ENCODE results near the gene CYP4A11.
"Not testable (repeated sequence)": the region's sequence is repeated elsewhere in the genome, so short reads cannot be mapped to it uniquely, and the experiment has no call there.

The CYP4A11 gene

GRCh38 chr1:46953847-46954246 lies 12.6 kb upstream of the CYP4A11 start:
- H3K9me3 ChIP-seq (ENCODE audit: insufficient read depth, low read length); H3K27me3 ChIP-seq (ENCODE audit: low read length); H2AFZ ChIP-seq (ENCODE audit: low read depth, low read length, severe bottlenecking); H3K79me2 ChIP-seq (ENCODE audit: insufficient read depth, low read length); H3K27ac ChIP-seq (ENCODE audit: low read depth, low read length); H3K9me2 ChIP-seq (replicated peaks; ENCODE audit: insufficient read depth, low read length); H3K4me2 ChIP-seq (ENCODE audit: low read depth, low read length, poor library complexity, severe bottlenecking); H3K36me3 ChIP-seq (ENCODE audit: low read length); H3F3A ChIP-seq (ENCODE audit: insufficient read depth); H4K20me1 ChIP-seq (ENCODE audit: low read depth, low read length); H3K4me3 ChIP-seq (ENCODE audit: insufficient read depth, low read length, poor library complexity, severe bottlenecking); H3K9ac ChIP-seq (ENCODE audit: low read length): not testable (repeated sequence)

- not testable (repeated sequence) for H3K9me2 ChIP-seq (replicated peaks; ENCODE audit: insufficient read depth, low read length); H2AFZ ChIP-seq (ENCODE audit: low read depth, low read length, severe bottlenecking); H3K27ac ChIP-seq (ENCODE audit: low read depth, low read length); H3K4me2 ChIP-seq (ENCODE audit: low read depth, low read length, poor library complexity, severe bottlenecking); H3K79me2 ChIP-seq (ENCODE audit: insufficient read depth, low read length); H3K9ac ChIP-seq (ENCODE audit: low read length); H3K9me3 ChIP-seq (ENCODE audit: insufficient read depth, low read length); H4K20me1 ChIP-seq (ENCODE audit: low read depth, low read length); H3K27me3 ChIP-seq (ENCODE audit: low read length); H3K36me3 ChIP-seq (ENCODE audit: low read length); H3F3A ChIP-seq (ENCODE audit: insufficient read depth); H3K4me3 ChIP-seq (ENCODE audit: insufficient read depth, low read length, poor library complexity, severe bottlenecking)
Measured at GRCh38 chr1:46949417-46949666, 8.1 kb upstream of the CYP4A11 start.

DNA sequence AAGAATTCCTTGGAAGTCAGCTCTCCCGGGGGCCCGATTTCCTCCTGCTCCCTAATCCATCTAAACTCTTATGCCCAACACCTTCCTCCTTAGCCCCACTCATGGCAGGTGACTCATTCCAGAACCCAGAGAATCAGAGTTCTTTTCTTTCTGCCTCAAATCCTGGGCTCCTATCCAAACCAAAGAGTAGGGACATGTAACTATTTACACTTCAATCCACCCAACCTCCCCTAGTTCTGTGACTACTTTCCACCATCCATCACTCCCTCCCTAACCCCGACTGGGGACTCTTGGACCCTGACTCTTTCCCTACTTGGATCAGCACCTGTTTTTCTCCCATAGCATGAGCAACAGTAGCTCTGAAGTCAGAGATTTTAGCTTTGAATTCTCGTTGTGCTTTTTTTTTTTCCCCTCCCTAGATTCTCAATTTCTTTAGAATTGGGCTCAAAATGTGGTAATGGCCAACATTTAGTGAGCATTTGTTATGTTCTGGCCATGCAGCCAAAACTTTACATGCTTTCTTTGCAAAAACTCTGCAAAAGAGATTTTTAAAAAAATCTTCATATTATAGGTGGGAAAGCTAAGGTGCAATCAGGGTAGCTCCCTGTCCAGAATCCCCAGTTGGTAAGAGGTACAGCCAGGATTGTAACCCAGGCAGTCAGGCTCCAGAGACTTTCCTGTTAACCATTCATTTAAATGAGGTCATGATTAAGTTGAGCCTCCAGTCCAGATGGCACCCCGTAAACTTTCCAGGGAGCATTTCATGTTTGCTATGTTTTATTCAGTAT lies 7.5 kb upstream of the CYP4A11 start:
- no peak for TF ChIP-seq CTCF (IDR thresholded peaks at IDR 0.05; ENCODE audit: insufficient read depth, low read length, poor library complexity, severe bottlenecking)
- TF ChIP-seq EZH2phosphoT487 (conservative IDR thresholded peaks at IDR 0.05; ENCODE audit: low read length), result no peak
- H3K9ac ChIP-seq (ENCODE audit: low read length), result no peak overlapping the region
- no peaks in the 10 kb centered on the region for H4K20me1 ChIP-seq (ENCODE audit: low read depth, low read length)
- no peak overlapping the region for H3K4me2 ChIP-seq (ENCODE audit: low read depth, low read length, poor library complexity, severe bottlenecking)
- no peaks in the 10 kb centered on the region for H3K27me3 ChIP-seq (ENCODE audit: low read length)
- no peaks in the 10 kb centered on the region for H3K9me3 ChIP-seq (ENCODE audit: insufficient read depth, low read length)
- H3K4me3 ChIP-seq (ENCODE audit: insufficient read depth, low read length, poor library complexity, severe bottlenecking), result no peak overlapping the region
- no peaks in the 10 kb centered on the region for H3F3A ChIP-seq (ENCODE audit: insufficient read depth)
- no peak overlapping the region for H2AFZ ChIP-seq (ENCODE audit: low read depth, low read length, severe bottlenecking)
- H3K27ac ChIP-seq (ENCODE audit: low read depth, low read length), result no peak overlapping the region
- no peaks in the 10 kb centered on the region for H3K36me3 ChIP-seq (ENCODE audit: low read length)
- H3K79me2 ChIP-seq (ENCODE audit: insufficient read depth, low read length), result no peaks in the 10 kb centered on the region
- no peaks in the 10 kb centered on the region for H3K9me2 ChIP-seq (replicated peaks; ENCODE audit: insufficient read depth, low read length)

DNA sequence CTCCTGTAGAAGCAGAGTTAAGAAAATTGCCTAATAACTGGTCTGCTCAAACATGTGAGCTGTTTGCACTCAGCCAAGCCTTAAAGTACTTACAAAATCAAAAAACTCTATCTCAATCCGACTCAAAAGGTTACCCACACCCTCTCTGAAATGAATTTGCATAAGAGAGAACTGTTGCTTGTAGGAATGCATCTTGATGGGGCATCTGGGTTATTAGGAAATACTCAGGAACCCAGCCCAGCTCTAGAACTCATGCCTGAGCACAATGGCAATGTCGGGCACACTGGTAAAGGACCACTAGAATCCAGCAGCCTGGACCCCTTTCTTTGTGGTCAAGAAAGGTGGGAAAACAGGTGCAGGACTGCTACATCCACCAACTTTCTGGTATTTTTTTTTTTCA lies 6.4 kb upstream of the CYP4A11 start:
- H3K9me3 ChIP-seq (ENCODE audit: insufficient read depth, low read length); H3K27ac ChIP-seq (ENCODE audit: low read depth, low read length); H3K9me2 ChIP-seq (replicated peaks; ENCODE audit: insufficient read depth, low read length); H3K27me3 ChIP-seq (ENCODE audit: low read length); H3K4me3 ChIP-seq (ENCODE audit: insufficient read depth, low read length, poor library complexity, severe bottlenecking); H3K9ac ChIP-seq (ENCODE audit: low read length); H4K20me1 ChIP-seq (ENCODE audit: low read depth, low read length); H3F3A ChIP-seq (ENCODE audit: insufficient read depth); H3K36me3 ChIP-seq (ENCODE audit: low read length); H3K79me2 ChIP-seq (ENCODE audit: insufficient read depth, low read length); H3K4me2 ChIP-seq (ENCODE audit: low read depth, low read length, poor library complexity, severe bottlenecking); H2AFZ ChIP-seq (ENCODE audit: low read depth, low read length, severe bottlenecking): not testable (repeated sequence)

DNA sequence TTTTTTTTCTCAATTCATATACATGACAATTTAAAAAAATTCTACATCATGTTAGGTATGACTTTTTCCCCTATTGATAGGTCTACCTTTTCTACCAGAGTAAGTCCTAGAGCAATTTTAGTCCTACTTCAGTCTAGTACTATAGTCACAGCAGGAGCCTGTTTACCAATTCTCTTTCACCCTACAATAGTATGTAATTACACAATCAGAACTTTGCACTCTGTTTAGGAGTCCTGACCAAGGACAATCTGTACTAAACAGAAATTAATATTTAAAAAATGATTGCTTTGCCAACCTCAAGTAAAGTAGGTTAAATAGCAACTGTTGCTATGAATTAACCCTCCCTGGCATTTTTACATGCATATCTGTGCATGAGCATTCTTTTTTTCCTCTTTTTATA lies 810 bp upstream of the CYP4A11 start:
- no peaks in the 10 kb centered on the region for H3K79me2 ChIP-seq (ENCODE audit: insufficient read depth, low read length)
- no peak overlapping the region for H3K27ac ChIP-seq (ENCODE audit: low read depth, low read length)
- TF ChIP-seq EZH2phosphoT487 (conservative IDR thresholded peaks at IDR 0.05; ENCODE audit: low read length) (no peak), CTCF (IDR thresholded peaks at IDR 0.05; ENCODE audit: insufficient read depth, low read length, poor library complexity, severe bottlenecking) (no peak)
- no peak overlapping the region for H3K4me3 ChIP-seq (ENCODE audit: insufficient read depth, low read length, poor library complexity, severe bottlenecking)
- H3K36me3 ChIP-seq (ENCODE audit: low read length), result no peaks in the 10 kb centered on the region
- H3K9me2 ChIP-seq (replicated peaks; ENCODE audit: insufficient read depth, low read length), result no peaks in the 10 kb centered on the region
- no peaks in the 10 kb centered on the region for H3K9me3 ChIP-seq (ENCODE audit: insufficient read depth, low read length)
- no peaks in the 10 kb centered on the region for H4K20me1 ChIP-seq (ENCODE audit: low read depth, low read length)
- no peak overlapping the region for H3K9ac ChIP-seq (ENCODE audit: low read length)
- no peak overlapping the region for H2AFZ ChIP-seq (ENCODE audit: low read depth, low read length, severe bottlenecking)
- no peaks in the 10 kb centered on the region for H3K27me3 ChIP-seq (ENCODE audit: low read length)
- H3K4me2 ChIP-seq (ENCODE audit: low read depth, low read length, poor library complexity, severe bottlenecking), result no peak overlapping the region
- no peaks in the 10 kb centered on the region for H3F3A ChIP-seq (ENCODE audit: insufficient read depth)
